GM12874 (cell line): Measurements from ENCODE around the gene ARRB1.

ENCODE experiments used
- CTCF ChIP-seq: IDR thresholded peaks from 2 replicates; pipeline ENCODE4 v1.5.1; 2011; ENCODE audit warnings: low read depth, mild to moderate bottlenecking, control low read depth, low read length, moderate library complexity; ENCODE audit not compliant: insufficient read depth

Gene ARRB1

GRCh38 chr11:75303544-75304224 is 47.8 kb downstream of the ARRB1 start:
- TF ChIP-seq CTCF, result no peak

- no peak for TF ChIP-seq CTCF
These were observed 49.1 kb downstream of the ARRB1 start for GRCh38 chr11:75302371-75302770.

GRCh38 chr11:75301601-75302345 is 49.7 kb downstream of the ARRB1 start:
- no peak for TF ChIP-seq CTCF

GRCh38 chr11:75301131-75301530 is 50.3 kb downstream of the ARRB1 start:
- TF ChIP-seq CTCF, result no peak

- no peak for TF ChIP-seq CTCF
These were observed 52.5 kb downstream of the ARRB1 start for GRCh38 chr11:75298976-75299260.

- no peak for TF ChIP-seq CTCF
These were observed 53.1 kb downstream of the ARRB1 start for GRCh38 chr11:75298191-75298975.

- no peak for TF ChIP-seq CTCF
These were observed 57.6 kb downstream of the ARRB1 start for GRCh38 chr11:75293903-75294302.
